ENCODE results near the gene ZFHX3.

GRCh38 chr16:72995151-72995881 lies 52.6 kb downstream of the ZFHX3 start:
- TF ChIP-seq POLR2AphosphoS5 (IDR thresholded peaks at IDR 0.05; ENCODE audit: borderline replicate concordance, low read depth, low read length) = no peak
- TF ChIP-seq EZH2 (IDR thresholded peaks at IDR 0.05) = no peak
- no peak for TF ChIP-seq FOXP2 (optimal IDR thresholded peaks at IDR 0.05; ENCODE audit: control extremely low read depth, extremely low read length, insufficient read depth)

Data from SK-N-MC (cell line).